ENCODE data around the gene ANXA11.

ANXA11 gene

DNA sequence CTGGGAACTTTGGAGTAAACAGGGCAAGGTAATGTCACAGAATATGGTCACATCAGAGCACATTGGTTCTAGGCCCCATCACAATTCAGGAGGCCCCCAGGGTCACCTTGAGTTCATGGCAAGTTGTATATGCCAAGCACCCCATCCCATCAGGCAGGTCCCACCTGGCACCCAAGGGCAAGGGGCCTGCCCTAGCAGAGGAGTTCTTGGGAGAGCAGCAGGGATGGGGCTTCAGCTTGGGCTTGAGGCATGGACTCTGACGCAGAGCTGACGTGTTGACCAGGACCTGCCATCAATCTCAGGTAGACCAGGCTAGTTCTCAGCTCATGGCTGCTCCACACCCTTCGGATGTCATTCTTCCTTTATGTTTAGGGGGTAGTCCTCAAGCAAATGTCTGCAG is 51.9 kb downstream of the ANXA11 start:
- Histone ChIP-seq H2AFZ (ENCODE audit: low read length) (no peak overlapping the region), H3K27ac (ENCODE audit: low read depth, low read length, poor library complexity, severe bottlenecking) (no peak overlapping the region), H3K79me2 (ENCODE audit: insufficient read depth, low read length) (no peaks in the 10 kb centered on the region), H3K9me3 (ENCODE audit: low read length) (no peaks in the 10 kb centered on the region), H3K4me3 (ENCODE audit: low read depth, low read length, poor library complexity, severe bottlenecking) (no peak overlapping the region), H3K9ac (ENCODE audit: low read length) (no peak overlapping the region), H3K4me2 (ENCODE audit: low read length) (no peak overlapping the region), H4K20me1 (ENCODE audit: insufficient read depth, low read length) (no peaks in the 10 kb centered on the region), H3K36me3 (ENCODE audit: insufficient read depth, low read length) (peaks cover 83% of the 10 kb centered on the region), H3K27me3 (ENCODE audit: insufficient read depth, low read length) (no peaks in the 10 kb centered on the region), H3K4me1 (ENCODE audit: insufficient read depth, low read length, severe bottlenecking) (no peaks in the 10 kb centered on the region), H3K9me2 (ENCODE audit: low read depth, low read length) (no peaks in the 10 kb centered on the region), H3F3A (ENCODE audit: insufficient read depth, low read length) (no peaks in the 10 kb centered on the region)
- TF ChIP-seq, protein P1, sequence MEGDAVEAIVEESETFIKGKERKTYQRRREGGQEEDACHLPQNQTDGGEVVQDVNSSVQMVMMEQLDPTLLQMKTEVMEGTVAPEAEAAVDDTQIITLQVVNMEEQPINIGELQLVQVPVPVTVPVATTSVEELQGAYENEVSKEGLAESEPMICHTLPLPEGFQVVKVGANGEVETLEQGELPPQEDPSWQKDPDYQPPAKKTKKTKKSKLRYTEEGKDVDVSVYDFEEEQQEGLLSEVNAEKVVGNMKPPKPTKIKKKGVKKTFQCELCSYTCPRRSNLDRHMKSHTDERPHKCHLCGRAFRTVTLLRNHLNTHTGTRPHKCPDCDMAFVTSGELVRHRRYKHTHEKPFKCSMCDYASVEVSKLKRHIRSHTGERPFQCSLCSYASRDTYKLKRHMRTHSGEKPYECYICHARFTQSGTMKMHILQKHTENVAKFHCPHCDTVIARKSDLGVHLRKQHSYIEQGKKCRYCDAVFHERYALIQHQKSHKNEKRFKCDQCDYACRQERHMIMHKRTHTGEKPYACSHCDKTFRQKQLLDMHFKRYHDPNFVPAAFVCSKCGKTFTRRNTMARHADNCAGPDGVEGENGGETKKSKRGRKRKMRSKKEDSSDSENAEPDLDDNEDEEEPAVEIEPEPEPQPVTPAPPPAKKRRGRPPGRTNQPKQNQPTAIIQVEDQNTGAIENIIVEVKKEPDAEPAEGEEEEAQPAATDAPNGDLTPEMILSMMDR (IDR thresholded peaks at IDR 0.05; ENCODE audit: low read length) = no peak
- TF ChIP-seq EZH2 (IDR thresholded peaks at IDR 0.05; ENCODE audit: borderline replicate concordance, low read length) = no peak

- no peaks in the 10 kb centered on the region for H3K9me2 ChIP-seq (ENCODE audit: low read depth, low read length)
- H4K20me1 ChIP-seq (ENCODE audit: insufficient read depth, low read length) = no peaks in the 10 kb centered on the region
- H3K9ac ChIP-seq (ENCODE audit: low read length) = no peak overlapping the region
- H3F3A ChIP-seq (ENCODE audit: insufficient read depth, low read length) = no peaks in the 10 kb centered on the region
- H3K4me2 ChIP-seq (ENCODE audit: low read length) = no peak overlapping the region
- H3K9me3 ChIP-seq (ENCODE audit: low read length) = no peaks in the 10 kb centered on the region
- no peak overlapping the region for H2AFZ ChIP-seq (ENCODE audit: low read length)
- no peaks in the 10 kb centered on the region for H3K79me2 ChIP-seq (ENCODE audit: insufficient read depth, low read length)
- TF ChIP-seq, protein P1 (IDR thresholded peaks at IDR 0.05; ENCODE audit: low read length) = no peak
- TF ChIP-seq EZH2 (IDR thresholded peaks at IDR 0.05; ENCODE audit: borderline replicate concordance, low read length) = no peak
- H3K4me3 ChIP-seq (ENCODE audit: low read depth, low read length, poor library complexity, severe bottlenecking) = no peak overlapping the region
- peaks cover 77% of the 10 kb centered on the region for H3K36me3 ChIP-seq (ENCODE audit: insufficient read depth, low read length)
- no peak overlapping the region for H3K27ac ChIP-seq (ENCODE audit: low read depth, low read length, poor library complexity, severe bottlenecking)
- no peaks in the 10 kb centered on the region for H3K4me1 ChIP-seq (ENCODE audit: insufficient read depth, low read length, severe bottlenecking)
- no peaks in the 10 kb centered on the region for H3K27me3 ChIP-seq (ENCODE audit: insufficient read depth, low read length)
Measured at GRCh38 chr10:80152820-80153219, 52.5 kb downstream of the ANXA11 start.

DNA sequence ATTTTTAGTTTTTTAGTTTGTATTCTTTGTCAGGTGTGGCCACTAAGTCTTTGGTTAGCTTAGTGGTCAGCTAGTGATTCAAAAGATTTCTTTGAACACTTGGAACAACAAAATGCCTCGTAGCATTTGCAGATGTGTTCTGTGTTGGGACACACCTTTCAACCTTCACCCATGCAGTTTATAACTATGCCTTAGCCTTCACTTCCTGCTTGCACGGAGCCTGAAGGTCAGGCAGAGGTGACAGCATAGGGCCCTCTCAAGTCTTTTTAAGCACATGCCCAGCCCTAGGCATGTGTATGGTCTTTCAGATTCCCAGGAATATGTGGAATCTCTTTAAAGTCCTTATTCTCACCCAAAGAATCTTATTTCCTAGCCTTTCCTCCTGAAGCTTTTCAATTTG is 55.2 kb downstream of the ANXA11 start:
- peaks cover 52% of the 10 kb centered on the region for H3K36me3 ChIP-seq (ENCODE audit: insufficient read depth, low read length)

More for the DNA sequence above, 55.2 kb downstream of the ANXA11 start:
- no peaks in the 10 kb centered on the region for H3K79me2 ChIP-seq (ENCODE audit: insufficient read depth, low read length)
- no peaks in the 10 kb centered on the region; the same call in 1 of the 2 replicates for H4K20me1 ChIP-seq (ENCODE audit: insufficient read depth, low read length)
- H3K4me1 ChIP-seq (ENCODE audit: insufficient read depth, low read length, severe bottlenecking) = no peaks in the 10 kb centered on the region
- H3K9ac ChIP-seq (ENCODE audit: low read length) = no peak overlapping the region
- no peaks in the 10 kb centered on the region for H3F3A ChIP-seq (ENCODE audit: insufficient read depth, low read length)
- H3K9me2 ChIP-seq (ENCODE audit: low read depth, low read length) = no peaks in the 10 kb centered on the region
- no peaks in the 10 kb centered on the region for H3K9me3 ChIP-seq (ENCODE audit: low read length)
- no peak overlapping the region for H3K27ac ChIP-seq (ENCODE audit: low read depth, low read length, poor library complexity, severe bottlenecking)
- no peak overlapping the region for H3K4me3 ChIP-seq (ENCODE audit: low read depth, low read length, poor library complexity, severe bottlenecking)
- TF ChIP-seq EZH2 (IDR thresholded peaks at IDR 0.05; ENCODE audit: borderline replicate concordance, low read length) = no peak
- TF ChIP-seq, protein P1 (IDR thresholded peaks at IDR 0.05; ENCODE audit: low read length) = no peak
- H3K4me2 ChIP-seq (ENCODE audit: low read length) = no peak overlapping the region
- no peak overlapping the region for H2AFZ ChIP-seq (ENCODE audit: low read length)
- no peaks in the 10 kb centered on the region for H3K27me3 ChIP-seq (ENCODE audit: insufficient read depth, low read length)

Data from OCI-LY1 (cell line).